ENCODE data around the gene OLFM4.

Gene OLFM4

DNA sequence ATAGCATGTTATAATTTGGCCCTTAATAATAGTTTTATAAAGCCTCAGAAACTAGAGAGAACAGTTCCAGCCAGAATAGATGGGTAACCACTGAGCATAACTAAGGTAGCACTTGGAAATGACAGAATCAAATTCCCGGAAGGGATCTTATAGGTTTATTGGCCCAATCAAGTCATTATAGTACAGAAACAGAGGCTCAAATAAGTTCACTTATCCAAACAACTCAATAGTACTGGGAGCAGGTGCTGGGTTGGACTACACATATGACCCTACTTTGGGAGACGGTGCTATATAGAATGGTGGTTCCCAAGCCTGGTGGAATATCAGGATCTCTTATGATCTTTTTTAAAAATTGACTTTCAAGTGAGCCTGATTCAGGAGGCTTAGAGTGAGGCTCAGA lies 32.7 kb upstream of the OLFM4 start:
- no peak for TF ChIP-seq POLR2AphosphoS5 (IDR thresholded peaks at IDR 0.05; ENCODE audit: low read depth, low read length)
- no peak for TF ChIP-seq REST (IDR thresholded peaks at IDR 0.05; ENCODE audit: insufficient read depth in 1 of 2, low read depth in 2 of 2, low read length in 2 of 2)
- TF ChIP-seq FOXP2 (optimal IDR thresholded peaks at IDR 0.05; ENCODE audit: borderline replicate concordance, extremely low read depth, extremely low read length, insufficient read depth) = no peak
- TF ChIP-seq TAF1 (IDR thresholded peaks at IDR 0.05; ENCODE audit: borderline replicate concordance, insufficient read depth, low read length) = no peak
- no peak for TF ChIP-seq SIN3A (IDR thresholded peaks at IDR 0.05; ENCODE audit: borderline replicate concordance, insufficient read depth, low read length)

DNA sequence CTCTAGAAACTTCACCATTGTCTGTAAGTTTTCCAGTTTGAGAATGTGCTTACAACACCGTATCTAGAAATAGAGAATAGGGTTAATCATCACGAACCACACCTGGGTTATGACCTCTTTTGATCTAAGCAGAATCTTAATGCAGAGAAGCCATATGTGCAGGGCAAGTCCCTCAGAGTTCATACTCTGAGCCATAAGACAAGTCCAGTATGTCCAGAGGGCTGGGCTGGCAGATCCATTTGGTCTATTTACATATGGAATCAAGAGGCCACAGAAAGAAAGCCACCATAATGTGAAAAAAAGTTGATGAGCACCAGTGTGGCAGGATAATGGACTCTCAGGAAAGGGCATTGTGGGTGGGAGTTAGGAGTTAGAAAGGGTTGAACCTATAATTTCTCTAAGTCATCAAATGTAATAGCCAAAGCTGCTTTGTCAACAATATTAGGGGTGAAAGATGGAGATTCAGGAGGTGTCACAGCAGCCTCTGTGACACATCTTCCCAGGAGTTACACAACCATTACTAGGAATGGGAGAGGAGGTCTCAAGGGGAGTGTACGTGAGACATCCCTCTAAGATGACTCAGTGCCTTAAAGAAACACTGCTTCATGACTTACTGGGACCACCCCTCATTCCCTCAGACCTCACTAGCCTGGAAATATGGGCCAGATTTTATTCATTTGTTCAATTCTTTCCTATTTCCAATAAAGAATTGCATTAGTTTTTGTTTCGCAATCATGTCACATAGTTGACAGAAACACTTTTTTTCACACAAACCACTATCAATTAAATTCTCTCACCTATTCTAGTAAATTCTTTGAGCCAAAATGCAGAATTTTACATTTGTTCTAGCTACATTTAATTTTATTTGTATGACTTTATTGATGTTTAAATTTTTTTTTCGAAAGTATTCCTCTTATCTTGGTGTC lies 30.4 kb upstream of the OLFM4 start:
- no peak for TF ChIP-seq POLR2AphosphoS5 (IDR thresholded peaks at IDR 0.05; ENCODE audit: low read depth, low read length)
- no peak for TF ChIP-seq SIN3A (IDR thresholded peaks at IDR 0.05; ENCODE audit: borderline replicate concordance, insufficient read depth, low read length)
- no peak for TF ChIP-seq TAF1 (IDR thresholded peaks at IDR 0.05; ENCODE audit: borderline replicate concordance, insufficient read depth, low read length)
- TF ChIP-seq REST (IDR thresholded peaks at IDR 0.05; ENCODE audit: insufficient read depth in 1 of 2, low read depth in 2 of 2, low read length in 2 of 2) = no peak
- no peak for TF ChIP-seq FOXP2 (optimal IDR thresholded peaks at IDR 0.05; ENCODE audit: borderline replicate concordance, extremely low read depth, extremely low read length, insufficient read depth)

DNA sequence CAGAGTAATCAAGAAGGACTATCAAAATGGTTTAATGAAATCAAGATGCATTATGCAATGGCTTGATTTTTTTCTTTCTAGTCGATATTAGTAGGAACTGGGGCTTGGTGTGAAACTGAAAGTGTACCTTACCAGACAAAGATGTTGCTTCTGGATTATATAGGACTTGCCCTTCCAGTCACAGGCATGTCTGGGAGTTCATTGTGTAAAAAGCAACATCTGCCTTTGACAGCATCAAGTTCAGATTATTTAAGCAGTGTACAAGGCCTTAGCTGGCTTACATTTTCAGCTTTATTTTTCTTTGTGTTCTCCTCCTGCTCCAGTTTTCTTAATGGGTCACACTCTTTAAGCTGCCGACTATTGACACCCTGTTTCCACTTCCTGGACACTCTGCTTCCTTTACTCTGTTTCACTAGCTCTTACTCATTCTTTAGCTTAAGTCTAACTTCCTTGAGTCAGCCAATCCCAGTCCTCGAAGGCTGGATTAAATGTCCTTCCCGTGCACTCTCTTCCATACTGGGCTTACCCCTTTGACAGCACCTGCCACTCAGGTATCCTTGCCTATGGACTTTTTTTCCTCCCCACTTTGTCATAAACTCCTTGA lies 29.4 kb upstream of the OLFM4 start:
- TF ChIP-seq REST (IDR thresholded peaks at IDR 0.05; ENCODE audit: insufficient read depth in 1 of 2, low read depth in 2 of 2, low read length in 2 of 2) (no peak), POLR2AphosphoS5 (IDR thresholded peaks at IDR 0.05; ENCODE audit: low read depth, low read length) (no peak), FOXP2 (optimal IDR thresholded peaks at IDR 0.05; ENCODE audit: borderline replicate concordance, extremely low read depth, extremely low read length, insufficient read depth) (no peak), TAF1 (IDR thresholded peaks at IDR 0.05; ENCODE audit: borderline replicate concordance, insufficient read depth, low read length) (no peak), SIN3A (IDR thresholded peaks at IDR 0.05; ENCODE audit: borderline replicate concordance, insufficient read depth, low read length) (no peak)

DNA sequence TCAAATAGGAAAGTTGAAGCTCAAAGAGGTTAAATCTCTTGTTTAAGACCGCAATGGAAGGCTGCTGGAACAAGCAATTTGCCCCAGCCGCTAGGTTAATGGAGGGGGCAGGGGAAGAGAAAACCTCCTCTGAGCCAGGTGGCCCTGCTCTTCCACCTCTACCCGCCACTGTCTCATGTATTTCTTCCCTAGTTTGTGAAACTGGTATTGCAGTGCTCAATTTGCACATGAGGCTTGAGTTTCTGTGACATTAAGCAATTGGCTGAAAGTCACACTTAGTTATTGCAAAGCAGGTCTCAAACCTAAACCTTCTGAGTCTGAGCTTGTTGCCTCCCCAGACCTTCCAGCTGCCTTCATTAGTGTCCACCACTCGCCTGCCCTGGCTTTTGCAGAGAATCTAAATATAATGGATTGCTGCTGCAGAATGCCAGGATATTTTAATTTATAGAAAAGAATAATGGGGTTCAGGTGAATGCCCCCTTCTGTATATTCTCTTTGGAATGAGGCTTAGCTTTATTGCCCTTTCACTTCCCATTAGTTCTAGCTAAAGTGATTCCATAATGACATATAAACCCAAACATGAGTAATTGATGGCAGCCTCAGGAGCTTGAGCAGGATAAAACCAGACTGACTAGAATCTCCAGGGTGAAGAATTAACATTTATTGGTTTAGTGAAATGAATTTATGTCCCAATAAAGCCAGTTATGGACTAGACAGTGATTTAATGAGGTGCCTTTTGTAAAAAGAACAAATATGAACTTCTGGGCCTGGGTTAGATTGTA lies 27.0 kb upstream of the OLFM4 start:
- TF ChIP-seq FOXP2 (optimal IDR thresholded peaks at IDR 0.05; ENCODE audit: borderline replicate concordance, extremely low read depth, extremely low read length, insufficient read depth) (no peak), TAF1 (IDR thresholded peaks at IDR 0.05; ENCODE audit: borderline replicate concordance, insufficient read depth, low read length) (no peak), POLR2AphosphoS5 (IDR thresholded peaks at IDR 0.05; ENCODE audit: low read depth, low read length) (no peak), REST (IDR thresholded peaks at IDR 0.05; ENCODE audit: insufficient read depth in 1 of 2, low read depth in 2 of 2, low read length in 2 of 2) (no peak), SIN3A (IDR thresholded peaks at IDR 0.05; ENCODE audit: borderline replicate concordance, insufficient read depth, low read length) (no peak)

All from PFSK-1 (cell line).